Esophagus (tissue), 2 donors: ENCODE data around the gene DNAJB12. TPM values are rescaled to one million over a fixed set of nuclear protein-coding genes. Genes with fewer than 3 reads are reported as not detected.
"Not testable (repeated sequence)": the region's sequence is repeated elsewhere in the genome, so short reads cannot be mapped to it uniquely, and the experiment has no call there.

Experiments
- H3K27ac ChIP-seq, 2 donors: one replicate each; pipeline ENCODE4 v1.5.1; 2013; ENCODE audit warnings: low read depth in 2 of 2, mild to moderate bottlenecking in 2 of 2, inconsistent platforms in 1 of 2, low read length in 1 of 2, moderate library complexity in 1 of 2
- H3K27me3 ChIP-seq, 2 donors: one replicate each; pipeline ENCODE4 v1.6.1; 2013; ENCODE audit warnings: low read length in 2 of 2, control low read depth in 1 of 2, mild to moderate bottlenecking in 1 of 2; ENCODE audit not compliant: insufficient read depth in 2 of 2, control insufficient read depth in 1 of 2
- H3K36me3 ChIP-seq, 2 donors: one replicate each; pipeline ENCODE4 v1.6.1; 2013; ENCODE audit warnings: low read length in 1 of 2; ENCODE audit not compliant: control insufficient read depth in 2 of 2, insufficient read depth in 2 of 2
- H3K4me1 ChIP-seq, 2 donors: one replicate each; pipeline ENCODE4 v1.6.1; 2013; ENCODE audit warnings: low read length in 1 of 2; ENCODE audit not compliant: control insufficient read depth in 2 of 2, insufficient read depth in 2 of 2
- H3K4me3 ChIP-seq, 2 donors: one replicate each; pipeline ENCODE4 v1.5.1; 2013; ENCODE audit warnings: low read length in 2 of 2, mild to moderate bottlenecking in 2 of 2, low read depth in 1 of 2, moderate library complexity in 1 of 2
- H3K9me3 ChIP-seq, 2 donors: one replicate each; pipeline ENCODE4 v1.6.1; 2013; ENCODE audit warnings: mild to moderate bottlenecking in 2 of 2, low read depth in 1 of 2, low read length in 1 of 2, moderate library complexity in 1 of 2; ENCODE audit not compliant: control insufficient read depth in 2 of 2, insufficient read depth in 1 of 2
- WGBS, 2 donors: extraction: QIAGEN DNeasy Blood & Tissue Kit; methylation state at CpG; one replicate each; pipeline ENCODE4 v1.1.7; 2013; 5-methylcytosine and 5-hydroxymethylcytosine counted together
- polyA plus RNA-seq, 2 donors: library from polyadenylated mRNA; stranded (reverse); fragments of 200-250 nt; gene quantifications; one replicate each; pipeline ENCODE4 v1.2.3, GENCODE V29; 2013
- donor health status: healthy with polysubstance abuse.
- donor health status: Bipolar disorder and iron deficiency.

The DNAJB12 gene
- polyA plus RNA-seq, 2 donors: 18.4 to 20.7 TPM

DNA sequence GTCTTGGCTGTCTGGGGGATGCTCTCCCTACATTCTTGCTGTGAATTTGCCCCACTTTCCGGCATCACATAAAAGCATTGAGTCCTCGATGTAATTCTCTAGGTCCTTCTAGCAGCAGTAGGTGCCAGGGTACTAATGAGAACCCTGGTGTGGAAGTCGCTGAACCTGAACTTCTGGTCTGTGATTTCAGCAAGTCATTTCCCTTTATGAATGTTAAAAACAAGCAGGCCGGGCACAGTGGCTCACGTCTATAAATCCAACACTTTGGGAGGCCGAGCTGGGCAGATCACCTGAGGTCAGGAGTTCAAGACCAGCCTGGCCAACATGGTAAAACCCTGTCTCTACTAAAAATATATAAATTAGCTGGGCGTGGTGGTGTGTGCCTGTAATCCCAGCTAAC lies 30.3 kb upstream of the DNAJB12 start:
- not testable (repeated sequence) for H3K4me1 ChIP-seq, H3K36me3 ChIP-seq, H3K9me3 ChIP-seq, H3K27me3 ChIP-seq, H3K4me3 ChIP-seq, H3K27ac ChIP-seq
- WGBS, 2 donors: 75 to 77% methylated on average over 7 of the region's 7 CpGs

DNA sequence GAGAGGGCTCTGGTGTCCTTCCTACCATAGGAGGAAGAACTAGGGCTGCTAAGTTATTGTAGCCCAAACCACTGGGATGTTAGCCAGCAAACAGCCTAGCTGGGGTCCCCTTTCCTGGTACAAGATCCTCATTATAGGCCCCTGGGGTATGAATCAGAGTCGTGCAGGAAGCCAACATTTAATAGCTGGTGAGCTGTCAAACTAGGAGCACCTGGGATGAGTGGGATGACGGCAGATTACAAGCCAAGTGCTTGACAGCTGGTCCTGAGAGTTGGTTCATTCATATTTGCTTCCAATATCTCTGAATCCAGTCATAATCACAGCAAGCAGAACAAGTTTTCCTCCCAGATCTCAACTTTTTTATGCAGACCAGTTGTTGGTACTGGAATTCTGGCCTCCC lies 25.1 kb upstream of the DNAJB12 start:
- Histone ChIP-seq H3K4me3 (no peak overlapping the region), H3K27me3 (no peaks in the 10 kb centered on the region), H3K9me3 (no peaks in the 10 kb centered on the region), H3K4me1 (no peaks in the 10 kb centered on the region), H3K36me3 (peaks cover 2 to 4% of the 10 kb centered on the region in 2 donors), H3K27ac (no peak overlapping the region)
- WGBS, 2 donors: 76 to 77% methylated on average over 2 of the region's 2 CpGs

DNA sequence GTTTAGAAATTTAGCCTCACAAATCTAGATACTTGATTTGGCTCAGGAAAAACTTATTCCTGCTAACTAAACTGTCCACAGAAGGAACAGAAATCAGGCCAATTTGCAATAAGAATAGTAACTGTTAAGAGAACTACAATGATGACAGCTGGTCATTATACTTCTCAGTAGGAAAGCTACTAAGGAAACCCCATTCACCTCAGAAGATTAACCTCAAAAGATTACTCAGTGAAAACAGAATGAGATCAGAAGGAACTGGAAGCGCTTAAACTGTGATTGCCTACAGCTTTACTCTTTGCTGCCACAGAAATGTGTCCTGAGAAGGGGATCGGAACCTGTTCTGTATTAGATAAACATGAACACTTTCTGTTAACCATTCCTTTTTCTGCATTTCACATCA lies 24.3 kb upstream of the DNAJB12 start:
- H3K4me1 ChIP-seq: no peaks in the 10 kb centered on the region
- H3K4me3 ChIP-seq: no peak overlapping the region
- peaks cover 2 to 4% of the 10 kb centered on the region in 2 donors for H3K36me3 ChIP-seq
- 90 to 95% methylated on average over 2 of the region's 2 CpGs for WGBS, 2 donors
- H3K27ac ChIP-seq: no peak overlapping the region
- H3K27me3 ChIP-seq: no peaks in the 10 kb centered on the region
- no peaks in the 10 kb centered on the region for H3K9me3 ChIP-seq

DNA sequence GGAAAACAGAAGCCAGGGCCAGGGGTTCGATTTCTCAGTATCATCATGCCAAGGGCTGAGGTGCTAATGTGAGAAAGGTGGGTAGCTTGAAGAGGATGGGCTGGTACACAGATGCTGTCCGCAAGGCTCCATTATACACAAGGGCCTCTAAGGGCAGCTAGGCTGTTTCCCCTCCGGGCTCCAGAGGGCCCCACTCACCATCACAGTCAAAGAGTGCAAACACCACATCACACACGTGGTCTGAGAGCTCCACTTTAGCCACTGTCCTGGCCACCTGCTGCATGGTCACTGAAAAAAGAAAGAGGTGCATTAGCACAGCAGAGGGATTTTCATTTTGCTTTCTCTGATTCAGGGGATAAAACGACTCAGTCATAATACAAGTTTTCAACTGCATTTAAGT lies 20.9 kb upstream of the DNAJB12 start:
- Histone ChIP-seq H3K4me1 (no peaks in the 10 kb centered on the region), H3K36me3 (peaks cover 2 to 4% of the 10 kb centered on the region in 2 donors), H3K27me3 (no peaks in the 10 kb centered on the region), H3K9me3 (no peaks in the 10 kb centered on the region), H3K4me3 (no peak overlapping the region), H3K27ac (no peak overlapping the region)
- WGBS, 2 donors: 68 to 70% methylated on average over 5 of the region's 5 CpGs

DNA sequence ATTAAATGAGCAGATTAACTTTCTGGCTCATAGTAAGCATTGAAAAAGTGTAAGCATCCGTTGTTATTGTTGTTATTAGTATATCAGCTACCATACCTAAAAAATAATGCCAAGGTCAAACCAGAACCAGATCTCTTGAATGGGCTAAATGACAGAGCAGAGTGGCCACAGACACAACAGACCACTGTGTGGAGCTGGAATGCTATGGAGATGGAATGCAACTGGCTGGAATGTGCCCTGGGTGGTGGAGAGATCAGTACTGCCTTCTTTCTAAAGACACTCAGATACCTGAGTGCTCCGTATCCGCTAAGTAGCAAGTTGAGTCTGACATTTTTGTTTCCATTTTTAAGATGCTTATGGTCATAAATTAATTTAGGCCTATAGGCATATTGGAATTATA lies 20.5 kb upstream of the DNAJB12 start:
- no peak overlapping the region for H3K4me3 ChIP-seq
- H3K9me3 ChIP-seq: no peaks in the 10 kb centered on the region
- 84 to 91% methylated on average over 3 of the region's 3 CpGs for WGBS, 2 donors
- peaks cover 2 to 4% of the 10 kb centered on the region in 2 donors for H3K36me3 ChIP-seq
- H3K27ac ChIP-seq: no peak overlapping the region
- no peaks in the 10 kb centered on the region for H3K4me1 ChIP-seq
- H3K27me3 ChIP-seq: no peaks in the 10 kb centered on the region

DNA sequence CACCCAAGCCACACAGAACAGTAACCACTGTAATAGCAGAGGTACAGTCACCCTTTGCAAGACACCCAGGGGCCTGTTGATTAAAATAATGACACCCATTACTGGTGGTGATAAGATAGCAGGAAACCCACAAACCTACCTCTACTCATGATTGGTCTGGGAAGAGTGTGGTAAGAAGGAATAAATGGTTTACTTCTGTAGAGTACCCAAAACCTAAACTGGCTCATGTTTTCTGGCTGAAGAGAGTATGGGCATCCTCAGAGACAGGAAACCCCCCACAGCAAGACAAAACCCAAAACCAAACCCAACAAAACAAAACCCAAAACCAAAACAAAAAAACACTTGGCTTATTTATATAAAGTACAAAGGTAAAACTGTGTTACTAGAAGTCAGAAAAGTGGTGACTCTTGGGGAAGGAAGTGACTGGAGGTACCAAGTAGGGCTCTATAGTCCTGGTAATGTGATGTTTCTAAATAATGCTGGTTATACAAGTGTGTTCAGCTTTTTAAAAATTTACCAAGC lies 15.5 kb upstream of the DNAJB12 start:
- Histone ChIP-seq H3K27me3 (no peaks in the 10 kb centered on the region), H3K36me3 (peaks cover 0 to 2% of the 10 kb centered on the region in 2 donors), H3K4me3 (no peak overlapping the region), H3K27ac (no peak overlapping the region), H3K4me1 (no peaks in the 10 kb centered on the region), H3K9me3 (no peaks in the 10 kb centered on the region)

DNA sequence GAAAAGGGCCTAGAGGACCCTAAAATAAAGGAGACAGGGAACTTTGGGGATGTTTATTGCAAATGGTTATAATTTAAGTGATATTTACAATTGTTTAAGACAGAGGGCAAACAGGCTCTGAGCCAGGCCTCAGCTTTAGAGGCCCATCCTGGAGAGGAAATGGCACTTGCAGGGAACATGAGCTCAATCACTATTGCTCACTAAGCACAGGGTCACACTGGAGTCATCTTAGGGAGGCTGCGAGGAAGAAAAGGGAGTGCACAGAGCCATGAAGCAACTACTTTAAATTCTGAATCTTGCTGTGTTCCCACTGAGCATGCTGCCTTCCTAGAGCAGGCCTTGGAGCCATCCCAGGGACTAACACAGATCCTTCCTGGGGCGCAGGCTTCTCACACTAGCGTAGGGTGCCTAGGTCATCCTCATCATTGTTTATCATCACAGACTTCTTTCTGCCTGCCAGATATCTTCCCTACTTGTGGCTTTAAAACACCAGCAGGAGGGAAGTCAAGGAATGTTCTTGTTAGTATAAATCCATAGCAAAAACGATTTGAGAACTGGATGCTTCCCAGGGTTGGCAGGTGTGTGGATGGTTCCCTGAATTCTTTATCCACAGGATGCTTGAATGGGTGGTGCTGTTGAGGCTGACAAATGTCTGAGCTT lies 12.7 kb upstream of the DNAJB12 start:
- Histone ChIP-seq H3K4me3 (no peak overlapping the region), H3K36me3 (no peaks in the 10 kb centered on the region), H3K4me1 (no peaks in the 10 kb centered on the region), H3K9me3 (no peaks in the 10 kb centered on the region), H3K27me3 (no peaks in the 10 kb centered on the region), H3K27ac (no peak overlapping the region)
- WGBS, 2 donors: 78 to 88% methylated on average over 4 of the region's 4 CpGs

DNA sequence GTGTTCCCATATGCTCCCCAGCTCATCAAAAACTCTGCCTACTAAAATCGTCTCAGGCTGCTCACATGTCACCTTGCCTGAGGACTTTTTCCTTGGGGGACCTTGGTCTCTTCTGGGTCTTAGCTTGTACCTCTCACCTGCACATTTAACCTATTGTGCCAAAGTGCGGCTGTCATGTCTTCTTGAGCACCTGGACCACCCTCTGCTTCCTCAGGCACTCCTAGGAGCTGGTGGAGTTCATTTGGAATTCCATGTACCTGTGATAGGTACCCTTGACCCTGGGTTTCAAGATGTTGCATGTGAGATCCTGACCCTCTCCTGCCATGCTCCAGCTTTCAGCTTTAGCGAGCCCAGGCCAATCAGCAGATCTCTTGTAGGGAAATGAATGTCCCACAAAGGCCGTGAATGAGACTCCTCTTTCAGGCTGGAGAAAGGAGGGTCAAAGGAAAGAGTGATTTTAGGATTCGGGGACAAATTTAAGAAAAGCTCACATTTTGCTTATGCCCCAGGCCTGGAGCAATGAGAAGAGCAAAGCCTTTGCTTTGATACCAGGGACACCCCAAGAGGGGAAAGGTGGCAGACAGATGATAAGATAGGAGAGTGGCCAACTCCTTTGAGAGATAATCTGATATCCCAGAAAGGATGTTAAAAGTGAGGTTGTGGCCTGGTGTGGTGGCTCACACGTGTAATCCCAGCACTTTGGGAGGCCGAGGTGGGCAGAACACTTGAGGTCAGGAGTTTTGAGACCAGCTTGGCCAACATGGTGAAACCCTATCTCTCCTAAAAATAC lies 10.6 kb upstream of the DNAJB12 start:
- Histone ChIP-seq H3K4me3 (no peak overlapping the region), H3K27ac (no peak overlapping the region)
- 86 to 89% methylated on average over 7 of the region's 7 CpGs for WGBS, 2 donors

DNA sequence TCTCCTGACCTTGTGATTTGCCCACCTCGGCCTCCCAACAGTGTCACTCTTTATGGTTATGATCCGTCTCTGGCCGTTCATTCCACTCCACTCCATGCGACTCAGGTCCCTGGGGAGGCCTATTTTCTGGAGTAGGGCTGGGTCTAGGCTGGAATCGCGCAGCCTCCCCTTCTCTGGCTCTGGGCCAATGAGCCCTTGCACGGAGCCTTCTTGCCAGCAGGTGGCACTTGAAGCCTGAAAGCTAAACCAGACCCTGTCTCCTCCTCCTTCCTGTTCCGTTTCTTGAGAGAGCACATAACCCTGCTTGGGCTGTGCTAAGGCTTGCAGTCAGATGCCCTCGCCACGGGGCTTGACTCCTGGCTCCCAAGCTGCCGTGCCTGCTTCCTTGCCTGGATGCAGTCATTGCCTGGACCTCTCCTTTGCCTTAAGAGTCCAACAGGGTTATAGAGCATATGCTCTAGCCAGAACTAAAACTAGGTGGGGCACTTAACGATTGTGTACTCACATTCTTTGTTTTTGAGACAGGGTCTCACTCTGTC lies 9.6 kb upstream of the DNAJB12 start:
- WGBS, 2 donors: 4 to 5% methylated on average over 12 of the region's 12 CpGs
- Histone ChIP-seq H3K9me3 (no peaks in the 10 kb centered on the region), H3K4me3 (no peak overlapping the region), H3K27ac (peak overlapping the region in 1 of 2 donors; percentile 26), H3K36me3 (no peaks in the 10 kb centered on the region), H3K27me3 (no peaks in the 10 kb centered on the region), H3K4me1 (no peaks in the 10 kb centered on the region)

More for the DNA sequence above, 10.6 kb upstream of the DNAJB12 start:
- H3K36me3 ChIP-seq: no peaks in the 10 kb centered on the region
- H3K4me1 ChIP-seq: no peaks in the 10 kb centered on the region
- H3K9me3 ChIP-seq: no peaks in the 10 kb centered on the region
- H3K27me3 ChIP-seq: no peaks in the 10 kb centered on the region
